Heart left ventricle (tissue), 13 donors: Measurements from ENCODE around the gene SLC25A28.

Experiments used
- POLR2A ChIP-seq, 2 donors: fragments of 450-650 bp; IDR thresholded peaks; one replicate each; pipeline ENCODE4 v1.6.1; 2017; ENCODE audit warnings: antibody characterized with exemption in 2 of 2, mild to moderate bottlenecking in 2 of 2, moderate library complexity in 2 of 2
- TF ChIP-seq, protein P1 (sequence below), 12 donors: fragments of 200-600 bp; sonication (generic) in 4 of 12; IDR thresholded peaks; one replicate each; pipeline versions ENCODE4 v1.5.0 to v1.8.0; 2018 to 2022; ENCODE audit warnings: antibody characterized with exemption in 12 of 12, mild to moderate bottlenecking in 5 of 12
- donor health status: ischemic (EF 13 %, LVEDD 7.1; RV severe dilation, severe dysfunction).
- donor health status: DM: no; HTN: yes; CAD: no.
- donor health status: DM: no; HTN: no; CAD: no.
- donor health status: ischemic (EF 25% LVEDD 6.9; RV normal size, moderate dysfunction).
- donor health status: ischemic (EF 25% LVEDD 5.7; RV mildly dilated, moderate dysfunction).
- donor health status: ischemic (EF 35%, LVEDD 5.7; RV mildly dilated, moderate dysfunction).
- donor health status: nonischemic (EF 11% LVEDD 7.7; RV severe dilation, severe dysfunction).
- donor health status: DM: yes; HTN: yes; CAD: no.
- donor health status: PGD.
- donor health status: ischemic (EF 29% LVEDD 5.4; RV normal size, mild dysfunction).
- donor health status: nonischemic (EF 23%, LVEDD 6.1; RV moderate dilation, normal function).

DNA sequence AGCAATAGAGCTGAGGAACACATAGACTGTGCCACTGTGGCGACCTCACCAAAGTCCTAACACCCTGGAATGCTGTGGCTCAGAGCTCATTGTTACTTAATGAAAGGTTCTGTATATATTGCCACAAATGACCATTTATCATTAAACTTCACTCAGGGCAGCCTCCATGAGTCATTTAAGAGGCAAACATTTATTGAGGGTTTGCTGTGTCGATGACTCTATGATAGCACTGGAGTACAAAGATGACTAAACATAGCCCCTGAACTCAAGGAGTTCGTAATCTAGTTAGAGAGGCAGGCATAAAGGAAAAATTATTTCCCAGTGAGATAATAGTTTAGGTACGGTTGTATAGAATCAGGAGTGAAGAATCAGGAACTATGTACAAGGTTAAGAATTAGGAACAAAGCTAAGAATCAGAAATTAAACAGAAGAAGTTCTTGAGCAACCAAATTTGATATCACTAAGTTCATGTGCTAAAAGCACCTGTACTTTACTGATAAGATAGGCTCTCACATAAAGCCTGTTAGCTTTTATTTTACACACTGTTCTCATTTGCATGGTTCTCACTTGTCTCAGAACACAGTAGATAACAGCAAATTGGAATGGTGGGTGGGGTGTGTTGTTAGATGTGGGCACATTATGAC, 47.0 kb upstream of the SLC25A28 start:
- TF ChIP-seq, protein P1, sequence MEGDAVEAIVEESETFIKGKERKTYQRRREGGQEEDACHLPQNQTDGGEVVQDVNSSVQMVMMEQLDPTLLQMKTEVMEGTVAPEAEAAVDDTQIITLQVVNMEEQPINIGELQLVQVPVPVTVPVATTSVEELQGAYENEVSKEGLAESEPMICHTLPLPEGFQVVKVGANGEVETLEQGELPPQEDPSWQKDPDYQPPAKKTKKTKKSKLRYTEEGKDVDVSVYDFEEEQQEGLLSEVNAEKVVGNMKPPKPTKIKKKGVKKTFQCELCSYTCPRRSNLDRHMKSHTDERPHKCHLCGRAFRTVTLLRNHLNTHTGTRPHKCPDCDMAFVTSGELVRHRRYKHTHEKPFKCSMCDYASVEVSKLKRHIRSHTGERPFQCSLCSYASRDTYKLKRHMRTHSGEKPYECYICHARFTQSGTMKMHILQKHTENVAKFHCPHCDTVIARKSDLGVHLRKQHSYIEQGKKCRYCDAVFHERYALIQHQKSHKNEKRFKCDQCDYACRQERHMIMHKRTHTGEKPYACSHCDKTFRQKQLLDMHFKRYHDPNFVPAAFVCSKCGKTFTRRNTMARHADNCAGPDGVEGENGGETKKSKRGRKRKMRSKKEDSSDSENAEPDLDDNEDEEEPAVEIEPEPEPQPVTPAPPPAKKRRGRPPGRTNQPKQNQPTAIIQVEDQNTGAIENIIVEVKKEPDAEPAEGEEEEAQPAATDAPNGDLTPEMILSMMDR (IDR thresholded peaks at IDR 0.05), result no peak
- TF ChIP-seq POLR2A (IDR thresholded peaks at IDR 0.05), result no peak
